ENCODE data around the gene MAGI2.
"Not testable (repeated sequence)": the region's sequence is repeated elsewhere in the genome, so short reads cannot be mapped to it uniquely, and the experiment has no call there.

MAGI2 gene

GRCh38 chr7:79442766-79443165 lies 10.7 kb downstream of the MAGI2 start:
- DNase-seq: not testable (repeated sequence)

- DNase-seq: no peak
Observed at GRCh38 chr7:79436378-79436777, 17.1 kb downstream of the MAGI2 start.

- DNase-seq: no peak
Observed at GRCh38 chr7:79434867-79435266, 18.6 kb downstream of the MAGI2 start.

GRCh38 chr7:79434098-79434497 lies 19.4 kb downstream of the MAGI2 start:
- DNase-seq: no peak

GRCh38 chr7:79430391-79430790 lies 23.1 kb downstream of the MAGI2 start:
- DNase-seq: no peak

GRCh38 chr7:79425665-79426064 lies 27.8 kb downstream of the MAGI2 start:
- no peak for DNase-seq

- no peak for DNase-seq
Observed at GRCh38 chr7:79421751-79422150, 31.7 kb downstream of the MAGI2 start.

GRCh38 chr7:79420464-79420863 lies 33.0 kb downstream of the MAGI2 start:
- DNase-seq: no peak

GRCh38 chr7:79414910-79415309 lies 38.6 kb downstream of the MAGI2 start:
- DNase-seq: no peak

- DNase-seq: no peak
Observed at GRCh38 chr7:79412915-79413314, 40.6 kb downstream of the MAGI2 start.

GRCh38 chr7:79412438-79412837 lies 41.0 kb downstream of the MAGI2 start:
- no peak for DNase-seq

- no peak for DNase-seq
Observed at GRCh38 chr7:79410345-79410744, 43.1 kb downstream of the MAGI2 start.

GRCh38 chr7:79407351-79407750 lies 46.1 kb downstream of the MAGI2 start:
- no peak for DNase-seq

GRCh38 chr7:79406371-79406770 lies 47.1 kb downstream of the MAGI2 start:
- no peak for DNase-seq

GRCh38 chr7:79405368-79405767 lies 48.1 kb downstream of the MAGI2 start:
- DNase-seq: no peak

- no peak for DNase-seq
Observed at GRCh38 chr7:79403879-79404278, 49.6 kb downstream of the MAGI2 start.

GRCh38 chr7:79403451-79403850 lies 50.0 kb downstream of the MAGI2 start:
- DNase-seq: no peak

- DNase-seq: no peak
Observed at GRCh38 chr7:79401254-79401653, 52.2 kb downstream of the MAGI2 start.

GRCh38 chr7:79400222-79400621 lies 53.2 kb downstream of the MAGI2 start:
- no peak for DNase-seq

- no peak for DNase-seq
Observed at GRCh38 chr7:79398138-79398749, 55.2 kb downstream of the MAGI2 start.

- DNase-seq: no peak
Observed at GRCh38 chr7:79386688-79387422, 66.6 kb downstream of the MAGI2 start.

- no peak for DNase-seq
Observed at GRCh38 chr7:79381921-79382320, 71.5 kb downstream of the MAGI2 start.

- no peak for DNase-seq
Observed at GRCh38 chr7:79377097-79377496, 76.4 kb downstream of the MAGI2 start.

- DNase-seq: no peak
Observed at GRCh38 chr7:79376299-79377025, 77.0 kb downstream of the MAGI2 start.
